Vagina (tissue), 2 donors: ENCODE data around the gene FRS2. TPM values are rescaled to one million over a fixed set of nuclear protein-coding genes. Genes with fewer than 3 reads are reported as not detected.

Source experiments
- DNase-seq, 2 donors: peaks; one replicate each; pipeline ENCODE4 v3.0.0-alpha.2; 2017; ENCODE audit errors: extremely low spot score in 2 of 2
- H3K27ac ChIP-seq: fragments of 200-600 bp; sonication (generic); one replicate; pipeline ENCODE4 v1.5.1; 2019
- H3K27me3 ChIP-seq: fragments of 200-600 bp; sonication (generic); one replicate; pipeline ENCODE4 v1.5.1; 2019
- H3K36me3 ChIP-seq, 2 donors: fragments of 200-600 bp; sonication (generic); one replicate each; pipeline ENCODE4 v1.5.1; 2017 to 2019
- H3K4me1 ChIP-seq: fragments of 200-600 bp; sonication (generic); one replicate; pipeline ENCODE4 v1.5.1; 2019
- H3K4me3 ChIP-seq, 2 donors: fragments of 200-600 bp; sonication (generic); 1 replicate in 1 of 2; 2 replicates in 1 of 2; pipeline ENCODE4 v1.5.1; 2016 to 2019
- H3K9me3 ChIP-seq: fragments of 200-600 bp; sonication (generic); one replicate; pipeline ENCODE4 v1.5.1; 2019
- CTCF ChIP-seq, 3 experiments: fragments of 450-650 bp in 2 of 3; fragments of 200-600 bp in 1 of 3; sonication (generic) in 1 of 3; IDR thresholded peaks; one replicate each; pipeline ENCODE4 v1.5.1; 2017 to 2019; ENCODE audit warnings: antibody characterized with exemption in 3 of 3, mild to moderate bottlenecking in 2 of 3, moderate library complexity in 2 of 3
- POLR2A ChIP-seq, 2 donors: fragments of 450-650 bp; IDR thresholded peaks; one replicate each; pipeline ENCODE4 v1.6.1; 2017; ENCODE audit warnings: antibody characterized with exemption in 2 of 2, mild to moderate bottlenecking in 2 of 2, moderate library complexity in 2 of 2
- POLR2AphosphoS5 ChIP-seq, 2 donors: sonication (generic); formaldehyde crosslinking; IDR thresholded peaks; one replicate each; pipeline ENCODE4 v1.9.0; 2017; ENCODE audit warnings: antibody characterized with exemption in 2 of 2, mild to moderate bottlenecking in 2 of 2, low read depth in 1 of 2; ENCODE audit not compliant: insufficient read depth in 1 of 2
- intact Hi-C: fragments of 100-400 bp; cut with DNase I; formaldehyde crosslinking; loops from one replicate; pipeline ENCODE4 v1.15.1; 2023
- total RNA-seq: library from RNA; depleted of rRNA; stranded (reverse); fragments of >200 nt; gene quantifications from one replicate; pipeline ENCODE4 v1.2.3, GENCODE V29; 2016

Gene FRS2
- total RNA-seq, 1 donor from 2014 or later = 44.0 TPM

GRCh38 chr12:69484428-69484827 lies 14.2 kb downstream of the FRS2 start:
- no peak overlapping the region for H3K4me3 ChIP-seq
- intact Hi-C loops = no loop called here
- peaks cover 4% of the 10 kb centered on the region for H3K4me1 ChIP-seq
- no peak overlapping the region for H3K27ac ChIP-seq
- TF ChIP-seq POLR2AphosphoS5 (IDR thresholded peaks at IDR 0.05; ENCODE audit: insufficient read depth in 1 of 2, low read depth in 1 of 2) = no peak
- no peak for TF ChIP-seq POLR2A (IDR thresholded peaks at IDR 0.05)
- TF ChIP-seq CTCF (IDR thresholded peaks at IDR 0.05) = no peak
- no peak for DNase-seq
- H3K9me3 ChIP-seq = no peaks in the 10 kb centered on the region
- H3K36me3 ChIP-seq = no peaks in the 10 kb centered on the region
- no peaks in the 10 kb centered on the region for H3K27me3 ChIP-seq

GRCh38 chr12:69490920-69491643 lies 20.9 kb downstream of the FRS2 start:
- H3K9me3 ChIP-seq = no peaks in the 10 kb centered on the region
- H3K4me3 ChIP-seq = no peak overlapping the region
- TF ChIP-seq POLR2A (IDR thresholded peaks at IDR 0.05) = no peak
- TF ChIP-seq CTCF (IDR thresholded peaks at IDR 0.05) = no peak
- no peaks in the 10 kb centered on the region for H3K27me3 ChIP-seq
- no peak overlapping the region for H3K27ac ChIP-seq
- H3K36me3 ChIP-seq = no peaks in the 10 kb centered on the region
- no peak for DNase-seq
- peaks cover 30% of the 10 kb centered on the region for H3K4me1 ChIP-seq
- intact Hi-C loops = no loop called here

- Histone ChIP-seq H3K4me3 (no peak overlapping the region), H3K4me1 (peaks cover 41% of the 10 kb centered on the region), H3K36me3 (no peaks in the 10 kb centered on the region), H3K9me3 (no peaks in the 10 kb centered on the region), H3K27ac (no peak overlapping the region), H3K27me3 (no peaks in the 10 kb centered on the region)
- no peak for DNase-seq
- TF ChIP-seq POLR2A (IDR thresholded peaks at IDR 0.05) (no peak), CTCF (IDR thresholded peaks at IDR 0.05) (no peak), POLR2AphosphoS5 (IDR thresholded peaks at IDR 0.05; ENCODE audit: insufficient read depth in 1 of 2, low read depth in 1 of 2) (no peak)
- intact Hi-C loops = no loop called here
Observed at GRCh38 chr12:69492739-69493138, 22.6 kb downstream of the FRS2 start.

- Histone ChIP-seq H3K36me3 (no peaks in the 10 kb centered on the region), H3K4me1 (peaks cover 52% of the 10 kb centered on the region), H3K27ac (no peak overlapping the region), H3K4me3 (no peak overlapping the region), H3K27me3 (no peaks in the 10 kb centered on the region), H3K9me3 (no peaks in the 10 kb centered on the region)
- no peak for DNase-seq
- intact Hi-C loops = no loop called here
- no peak for TF ChIP-seq POLR2A (IDR thresholded peaks at IDR 0.05)
- TF ChIP-seq CTCF (IDR thresholded peaks at IDR 0.05) = no peak
Observed at GRCh38 chr12:69495071-69495470, 24.9 kb downstream of the FRS2 start.

- intact Hi-C loops = no loop called here
- no peak for DNase-seq
- Histone ChIP-seq H3K27me3 (no peaks in the 10 kb centered on the region), H3K9me3 (no peaks in the 10 kb centered on the region), H3K27ac (no peak overlapping the region), H3K4me3 (no peak overlapping the region), H3K4me1 (peaks cover 50% of the 10 kb centered on the region), H3K36me3 (no peaks in the 10 kb centered on the region)
- no peak for TF ChIP-seq POLR2AphosphoS5 (IDR thresholded peaks at IDR 0.05; ENCODE audit: insufficient read depth in 1 of 2, low read depth in 1 of 2)
- no peak for TF ChIP-seq CTCF (IDR thresholded peaks at IDR 0.05)
- TF ChIP-seq POLR2A (IDR thresholded peaks at IDR 0.05) = no peak
Observed at GRCh38 chr12:69497308-69498026, 27.3 kb downstream of the FRS2 start.
